Activated T-helper 17 cell treated with anti-CD3 and anti-CD28 coated beads, Interleukin-2, amount 50 U/mL, for 72 hours (primary cell): Measurements from ENCODE around the gene COIL. TPM values are rescaled to one million over a fixed set of nuclear protein-coding genes. Genes with fewer than 3 reads are reported as not detected.

Experiments used
- ATAC-seq: fragments of 150-1000 bp; cut with Tn5 transposase; replicated peaks from 2 replicates; pipeline ENCODE4 v1.10.0; 2021; ENCODE audit warnings: mild to moderate bottlenecking, moderate library complexity
- H3K27ac Mint-ChIP-seq: one replicate; pipeline ENCODE4 v1.8.0; 2022; ENCODE audit warnings: mixed read lengths
- H3K27me3 Mint-ChIP-seq: one replicate; pipeline ENCODE4 v1.8.0; 2022; ENCODE audit warnings: mixed read lengths
- H3K36me3 Mint-ChIP-seq: one replicate; pipeline ENCODE4 v1.8.0; 2022; ENCODE audit warnings: low read depth, mild to moderate bottlenecking, mixed read lengths
- H3K4me1 Mint-ChIP-seq: one replicate; pipeline ENCODE4 v1.8.0; 2022; ENCODE audit warnings: mixed read lengths
- H3K4me3 Mint-ChIP-seq: one replicate; pipeline ENCODE4 v1.8.0; 2022; ENCODE audit warnings: mild to moderate bottlenecking, mixed read lengths
- H3K9me3 Mint-ChIP-seq: one replicate; pipeline ENCODE4 v1.8.0; 2022; ENCODE audit warnings: mixed read lengths
- total RNA-seq, 2 donors: library from RNA; stranded (reverse); gene quantifications; one replicate each; pipeline ENCODE4 v1.2.3, GENCODE V29; 2022

Gene COIL, protein sequence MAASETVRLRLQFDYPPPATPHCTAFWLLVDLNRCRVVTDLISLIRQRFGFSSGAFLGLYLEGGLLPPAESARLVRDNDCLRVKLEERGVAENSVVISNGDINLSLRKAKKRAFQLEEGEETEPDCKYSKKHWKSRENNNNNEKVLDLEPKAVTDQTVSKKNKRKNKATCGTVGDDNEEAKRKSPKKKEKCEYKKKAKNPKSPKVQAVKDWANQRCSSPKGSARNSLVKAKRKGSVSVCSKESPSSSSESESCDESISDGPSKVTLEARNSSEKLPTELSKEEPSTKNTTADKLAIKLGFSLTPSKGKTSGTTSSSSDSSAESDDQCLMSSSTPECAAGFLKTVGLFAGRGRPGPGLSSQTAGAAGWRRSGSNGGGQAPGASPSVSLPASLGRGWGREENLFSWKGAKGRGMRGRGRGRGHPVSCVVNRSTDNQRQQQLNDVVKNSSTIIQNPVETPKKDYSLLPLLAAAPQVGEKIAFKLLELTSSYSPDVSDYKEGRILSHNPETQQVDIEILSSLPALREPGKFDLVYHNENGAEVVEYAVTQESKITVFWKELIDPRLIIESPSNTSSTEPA
- 10 to 100 TPM; 23.1 to 24.4 TPM for total RNA-seq

DNA sequence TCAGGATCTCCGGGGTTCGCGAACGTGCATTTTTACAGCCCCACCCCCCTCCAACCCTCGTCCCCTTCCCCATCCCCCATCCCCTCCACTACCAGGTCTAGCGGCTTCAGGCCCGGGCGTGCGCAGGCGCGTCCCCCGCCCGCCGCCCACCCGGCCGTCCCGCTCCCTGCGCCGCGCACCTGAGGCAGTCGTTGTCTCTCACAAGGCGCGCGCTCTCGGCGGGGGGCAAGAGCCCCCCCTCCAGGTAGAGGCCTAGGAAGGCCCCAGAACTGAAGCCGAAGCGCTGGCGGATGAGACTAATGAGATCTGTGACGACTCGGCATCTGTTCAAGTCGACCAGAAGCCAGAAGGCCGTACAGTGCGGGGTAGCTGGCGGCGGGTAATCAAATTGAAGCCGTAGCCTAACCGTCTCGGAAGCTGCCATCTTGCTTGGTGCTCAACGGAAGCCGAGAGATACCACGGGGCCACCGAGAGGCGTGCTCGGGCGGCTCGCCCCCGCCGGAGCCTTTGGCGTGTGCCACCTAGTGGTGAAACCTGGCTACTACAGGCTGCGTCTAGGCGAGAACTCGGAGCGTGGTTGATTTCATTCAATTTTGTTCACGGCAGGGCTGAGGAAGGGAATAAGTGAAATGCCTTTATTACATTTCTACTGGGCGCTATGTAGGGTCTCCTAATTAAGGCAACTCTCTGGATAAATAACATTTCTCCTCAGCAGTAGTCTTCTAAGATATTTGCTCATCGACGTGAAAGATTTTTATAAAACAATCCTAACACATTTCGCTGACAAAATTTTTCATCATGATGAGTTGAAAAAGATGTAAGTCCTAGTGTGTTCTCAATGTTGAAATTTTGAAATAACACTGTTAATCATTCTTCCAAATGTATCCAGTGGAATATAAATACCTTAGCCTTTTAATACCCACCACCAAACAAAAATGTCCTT is at the start of gene COIL:
COIL (minus strand) TSS at position 455 of the 943 bp plus-strand sequence; CDS start at position 424, 31 bp downstream.
- H3K27ac Mint-ChIP-seq = peak within 1 kb of the TSS; percentile 86

DNA sequence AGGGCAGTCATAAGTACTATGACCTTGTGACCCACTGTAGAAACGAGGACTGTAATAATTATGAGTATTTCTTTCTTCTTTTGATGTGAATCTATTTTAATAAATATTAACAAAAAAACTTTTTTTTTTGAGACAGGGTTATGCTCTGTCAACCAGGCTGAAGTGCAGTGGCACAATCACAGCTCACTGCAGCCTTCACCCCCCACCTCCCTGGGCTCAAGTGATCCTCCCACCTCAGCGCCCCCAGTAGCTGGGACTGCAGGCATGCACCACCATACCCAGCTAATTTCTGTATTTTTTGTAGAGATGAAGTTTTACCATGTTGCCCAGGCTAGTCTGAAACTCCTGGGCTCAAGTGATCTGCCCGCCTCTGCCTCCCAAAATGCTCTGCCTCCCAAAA is 49.6 kb upstream of the COIL start:
- Mint-ChIP-seq H3K4me3 (peak overlapping the region; percentile 19), H3K9me3 (no peaks in the 10 kb centered on the region), H3K36me3 (no peaks in the 10 kb centered on the region), H3K27me3 (no peaks in the 10 kb centered on the region), H3K27ac (no peak overlapping the region), H3K4me1 (peaks cover 9% of the 10 kb centered on the region)
- no peak for ATAC-seq

More for the DNA sequence above, at the start of gene COIL:
- peaks cover 5% of the 10 kb centered on the region for H3K4me1 Mint-ChIP-seq
- H3K4me3 Mint-ChIP-seq = peak within 1 kb of the TSS; percentile 72
- H3K36me3 Mint-ChIP-seq = no peaks in the 10 kb centered on the region
- no peaks in the 10 kb centered on the region for H3K27me3 Mint-ChIP-seq
- peak; percentile 98 for ATAC-seq
- H3K9me3 Mint-ChIP-seq = no peaks in the 10 kb centered on the region

DNA sequence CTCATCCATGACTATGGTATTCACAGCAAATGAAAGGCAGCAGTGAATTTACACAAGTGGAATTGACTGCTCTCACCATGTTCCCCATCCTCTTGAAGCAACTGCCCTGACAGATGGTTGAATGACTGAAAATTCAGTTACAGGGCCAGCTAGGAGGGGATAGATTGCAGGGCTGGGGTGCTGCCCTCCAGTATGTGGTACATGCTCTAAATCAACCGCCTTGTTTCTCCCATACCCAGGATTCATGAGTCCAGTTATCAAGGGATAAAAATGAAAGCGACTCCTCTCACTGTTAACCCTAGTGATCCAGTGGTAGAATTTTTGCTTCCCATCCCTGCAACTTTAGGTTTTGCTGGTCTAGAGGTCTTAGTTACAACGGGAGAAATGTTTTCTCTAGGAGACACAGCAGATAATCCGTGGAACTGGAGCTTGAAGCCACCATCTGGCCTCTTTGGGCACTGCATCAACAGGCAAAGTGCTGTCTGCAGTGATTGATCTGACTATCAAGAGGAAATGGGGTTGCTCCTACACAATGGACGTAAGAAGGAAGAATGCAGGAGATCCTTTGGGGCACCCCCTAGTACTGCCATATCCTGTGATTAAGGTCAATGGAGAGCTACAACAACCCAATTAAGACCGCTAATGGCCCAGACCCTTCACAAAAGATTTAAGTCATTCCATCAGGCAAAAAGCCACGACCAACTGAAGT is 49.0 kb upstream of the COIL start:
- no peaks in the 10 kb centered on the region for H3K9me3 Mint-ChIP-seq
- H3K4me3 Mint-ChIP-seq = peak overlapping the region; percentile 19
- H3K4me1 Mint-ChIP-seq = peaks cover 9% of the 10 kb centered on the region
- H3K27ac Mint-ChIP-seq = no peak overlapping the region
- H3K36me3 Mint-ChIP-seq = no peaks in the 10 kb centered on the region
- ATAC-seq = peak; percentile 87
- H3K27me3 Mint-ChIP-seq = no peaks in the 10 kb centered on the region

DNA sequence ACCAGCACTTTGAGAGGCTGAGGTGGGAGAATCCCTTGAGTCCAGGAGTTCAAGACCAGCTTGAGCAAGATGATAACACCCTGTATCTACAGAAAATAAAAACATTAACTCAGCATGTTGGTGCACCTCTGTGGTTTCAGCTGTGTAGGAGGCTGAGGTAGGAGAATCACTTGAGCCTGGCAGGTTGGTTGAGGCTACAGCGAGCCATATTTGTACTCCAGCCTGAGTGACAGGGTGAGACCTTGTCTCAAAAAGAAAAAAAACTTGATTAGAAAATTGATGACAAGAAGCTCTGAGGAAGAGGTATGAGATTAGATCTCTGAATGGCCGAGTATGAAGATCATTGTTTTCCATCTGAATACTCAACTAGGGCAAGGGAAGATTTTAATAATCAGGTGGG is 48.1 kb upstream of the COIL start:
- Mint-ChIP-seq H3K27me3 (no peaks in the 10 kb centered on the region), H3K9me3 (no peaks in the 10 kb centered on the region), H3K36me3 (no peaks in the 10 kb centered on the region), H3K4me3 (no peak overlapping the region), H3K27ac (no peak overlapping the region), H3K4me1 (peaks cover 9% of the 10 kb centered on the region)
- peak; percentile 45 for ATAC-seq

DNA sequence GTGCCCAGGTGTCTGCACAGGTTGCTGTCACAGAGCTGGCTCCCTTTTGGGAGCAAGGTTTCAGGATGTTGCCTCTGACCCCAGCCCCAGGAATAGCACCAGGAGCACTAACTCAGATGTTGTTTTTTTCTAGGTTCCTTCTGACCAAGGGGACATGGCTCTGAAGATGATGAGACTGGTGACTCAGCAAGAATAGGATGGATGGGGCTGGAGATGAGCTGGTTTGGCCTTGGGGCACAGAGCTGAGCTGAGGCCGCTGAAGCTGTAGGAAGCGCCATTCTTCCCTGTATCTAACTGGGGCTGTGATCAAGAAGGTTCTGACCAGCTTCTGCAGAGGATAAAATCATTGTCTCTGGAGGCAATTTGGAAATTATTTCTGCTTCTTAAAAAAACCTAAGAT is 45.2 kb upstream of the COIL start:
- Mint-ChIP-seq H3K9me3 (no peaks in the 10 kb centered on the region), H3K27me3 (no peaks in the 10 kb centered on the region), H3K4me3 (no peak overlapping the region), H3K4me1 (peaks cover 9% of the 10 kb centered on the region), H3K36me3 (peaks cover 9% of the 10 kb centered on the region), H3K27ac (no peak overlapping the region)
- ATAC-seq = no peak

DNA sequence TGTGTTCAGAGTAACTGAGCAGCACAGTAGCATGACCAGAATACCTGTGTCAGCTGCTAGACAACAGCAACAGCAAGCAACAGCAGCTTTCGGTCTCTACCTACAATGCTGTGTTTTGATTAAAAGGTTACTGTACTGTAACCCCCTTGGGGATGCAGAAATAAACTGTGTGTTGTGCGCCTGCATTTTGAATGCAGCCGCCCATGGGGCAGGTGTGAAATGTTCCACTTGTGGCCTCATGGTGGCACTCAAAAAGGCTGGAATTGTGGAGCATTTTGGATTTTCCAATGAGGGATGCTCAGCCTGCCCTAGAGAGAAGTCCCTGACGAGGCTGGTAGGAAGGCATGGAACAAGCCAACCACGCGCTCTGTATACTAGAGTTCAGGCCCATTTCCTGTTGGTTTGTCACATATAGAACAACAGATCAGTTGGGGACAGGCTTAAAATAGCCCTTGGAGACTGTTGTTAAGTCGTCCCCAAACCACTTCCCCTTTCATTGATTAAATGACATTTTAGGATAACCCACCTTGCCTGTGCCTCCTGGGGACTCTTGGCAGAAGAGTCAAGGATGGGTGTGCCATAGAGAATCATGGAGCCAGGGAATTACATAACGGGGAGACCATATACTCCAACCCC is 44.2 kb upstream of the COIL start:
- peaks cover 6% of the 10 kb centered on the region for H3K4me1 Mint-ChIP-seq
- H3K27ac Mint-ChIP-seq = no peak overlapping the region
- H3K36me3 Mint-ChIP-seq = peaks cover 9% of the 10 kb centered on the region
- H3K27me3 Mint-ChIP-seq = no peaks in the 10 kb centered on the region
- no peak overlapping the region for H3K4me3 Mint-ChIP-seq
- H3K9me3 Mint-ChIP-seq = no peaks in the 10 kb centered on the region
- no peak for ATAC-seq

DNA sequence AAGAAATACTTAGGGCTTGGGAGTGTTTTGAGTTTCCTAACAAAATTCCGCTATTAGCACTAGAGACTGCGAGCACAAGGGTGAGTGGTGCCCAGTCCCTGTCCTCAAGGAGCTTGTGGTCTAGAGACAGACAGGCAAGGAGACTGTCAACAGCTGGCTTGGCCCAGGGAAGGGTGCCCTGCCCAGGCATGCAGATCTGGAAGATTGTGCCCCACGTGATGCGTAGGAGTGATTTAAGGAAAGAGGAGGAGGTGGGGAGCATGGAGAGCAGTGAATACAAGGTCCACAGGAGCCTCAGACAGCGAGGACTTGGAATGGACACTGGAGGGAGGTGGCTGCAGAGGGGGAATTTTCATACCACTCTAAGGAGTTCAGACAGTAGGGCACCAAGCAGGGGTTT is 42.1 kb upstream of the COIL start:
- no peaks in the 10 kb centered on the region for H3K9me3 Mint-ChIP-seq
- H3K4me1 Mint-ChIP-seq = no peaks in the 10 kb centered on the region
- no peak overlapping the region for H3K4me3 Mint-ChIP-seq
- H3K27me3 Mint-ChIP-seq = no peaks in the 10 kb centered on the region
- H3K27ac Mint-ChIP-seq = no peak overlapping the region
- peaks cover 16% of the 10 kb centered on the region for H3K36me3 Mint-ChIP-seq
- no peak for ATAC-seq

DNA sequence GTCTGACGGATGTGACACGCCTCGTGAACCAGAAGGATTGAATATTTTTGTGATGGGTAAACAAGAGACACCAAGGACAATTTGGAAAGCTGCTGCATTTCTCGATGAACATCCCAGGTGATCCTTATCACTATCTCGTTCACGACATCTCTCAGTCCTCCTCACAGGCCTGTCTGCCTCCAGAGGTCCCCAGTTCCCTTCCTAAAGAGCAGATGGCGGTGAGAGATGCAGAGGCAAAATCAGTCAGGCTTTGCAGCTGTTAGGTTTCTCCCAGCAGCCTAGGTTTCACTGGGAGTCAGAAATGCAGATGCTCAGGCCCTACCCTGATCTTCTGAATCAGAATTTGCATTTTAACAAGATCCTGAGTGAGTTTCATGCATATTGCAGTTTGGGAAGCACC is 40.7 kb upstream of the COIL start:
- ATAC-seq = no peak
- Mint-ChIP-seq H3K27ac (no peak overlapping the region), H3K36me3 (peaks cover 30% of the 10 kb centered on the region), H3K4me3 (no peak overlapping the region), H3K4me1 (no peaks in the 10 kb centered on the region), H3K9me3 (no peaks in the 10 kb centered on the region), H3K27me3 (no peaks in the 10 kb centered on the region)

DNA sequence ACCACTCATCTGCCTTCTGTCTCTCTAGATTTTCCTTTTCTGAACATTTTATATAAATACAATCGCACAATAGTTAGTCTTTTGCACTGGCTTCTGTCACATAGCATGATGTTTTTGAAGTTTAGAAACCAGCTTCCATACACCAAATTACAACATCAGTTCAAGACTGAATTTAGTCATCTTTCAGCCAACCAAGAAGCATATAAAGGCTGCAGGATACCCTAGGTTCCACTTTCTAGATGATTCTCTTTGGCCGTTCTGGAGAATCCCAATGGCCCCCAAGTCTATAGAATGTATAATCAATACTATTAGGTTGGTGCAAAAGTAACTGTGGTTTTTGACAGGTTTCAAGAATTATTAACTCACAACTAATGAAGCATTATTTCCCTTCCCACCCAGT is 36.5 kb upstream of the COIL start:
- Mint-ChIP-seq H3K27ac (no peak overlapping the region), H3K27me3 (no peaks in the 10 kb centered on the region), H3K9me3 (no peaks in the 10 kb centered on the region), H3K36me3 (peaks cover 33% of the 10 kb centered on the region), H3K4me1 (no peaks in the 10 kb centered on the region), H3K4me3 (no peak overlapping the region)
- ATAC-seq = no peak

DNA sequence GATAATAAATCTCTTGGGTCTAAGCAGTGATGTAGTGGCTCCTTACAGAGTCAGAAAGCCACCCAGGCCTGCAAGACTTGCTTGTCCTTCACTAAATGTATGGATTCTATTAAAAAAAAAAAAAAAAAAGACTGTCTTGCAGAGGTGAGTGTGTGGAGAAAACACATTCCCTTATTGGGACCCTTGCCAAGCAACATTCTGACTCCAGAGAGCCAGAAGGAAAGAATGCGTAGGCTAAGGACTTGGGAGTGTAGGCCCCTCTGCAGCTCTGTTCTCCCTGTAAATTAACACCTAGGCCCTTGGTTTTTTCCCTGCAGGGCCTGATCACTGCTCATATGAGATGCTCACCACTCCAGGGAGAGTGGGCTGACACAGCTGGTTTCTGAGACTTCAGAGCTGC is 34.9 kb upstream of the COIL start:
- H3K27me3 Mint-ChIP-seq = no peaks in the 10 kb centered on the region
- peaks cover 44% of the 10 kb centered on the region for H3K36me3 Mint-ChIP-seq
- no peak overlapping the region for H3K4me3 Mint-ChIP-seq
- H3K4me1 Mint-ChIP-seq = no peaks in the 10 kb centered on the region
- H3K27ac Mint-ChIP-seq = no peak overlapping the region
- ATAC-seq = no peak
- no peaks in the 10 kb centered on the region for H3K9me3 Mint-ChIP-seq

DNA sequence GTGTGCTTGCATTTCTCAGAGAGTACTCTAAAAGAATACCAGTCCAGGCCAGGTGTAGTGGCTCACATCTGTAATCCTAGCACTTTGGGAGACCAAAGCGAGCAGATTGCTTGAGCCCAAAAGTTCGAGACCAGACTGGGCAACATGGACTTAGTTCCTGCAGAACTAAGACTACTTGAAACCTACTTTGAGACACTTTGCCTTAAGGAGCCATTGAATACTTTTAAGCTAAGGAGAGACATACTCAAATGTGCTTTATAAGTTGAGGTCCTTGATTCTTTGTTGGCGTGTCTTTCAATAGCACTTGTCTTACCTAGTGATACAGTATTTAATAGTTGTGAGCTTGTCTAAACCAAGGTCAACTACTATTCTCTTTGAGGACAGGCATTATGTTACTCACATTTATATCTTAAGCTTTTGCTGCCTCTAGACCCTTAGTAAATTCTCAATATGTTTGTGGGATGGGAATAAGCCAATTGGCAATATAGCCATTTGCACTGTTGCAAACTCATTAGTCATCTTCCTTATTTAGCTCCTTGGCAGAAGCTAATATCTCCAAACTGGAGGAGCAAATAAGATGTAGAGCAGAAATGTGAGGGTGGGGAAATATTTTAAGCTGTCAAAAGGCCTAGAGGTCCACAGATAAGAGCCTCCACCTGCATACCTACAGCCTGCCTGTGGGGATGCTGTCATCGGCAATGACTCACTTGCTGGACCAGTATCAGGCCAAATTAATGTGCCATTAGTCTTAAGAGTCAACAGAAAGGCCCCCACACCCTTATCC is 33.4 kb upstream of the COIL start:
- Mint-ChIP-seq H3K9me3 (no peaks in the 10 kb centered on the region), H3K27ac (no peak overlapping the region), H3K4me3 (no peak overlapping the region), H3K36me3 (peaks cover 53% of the 10 kb centered on the region), H3K4me1 (no peaks in the 10 kb centered on the region), H3K27me3 (no peaks in the 10 kb centered on the region)
- ATAC-seq = no peak

DNA sequence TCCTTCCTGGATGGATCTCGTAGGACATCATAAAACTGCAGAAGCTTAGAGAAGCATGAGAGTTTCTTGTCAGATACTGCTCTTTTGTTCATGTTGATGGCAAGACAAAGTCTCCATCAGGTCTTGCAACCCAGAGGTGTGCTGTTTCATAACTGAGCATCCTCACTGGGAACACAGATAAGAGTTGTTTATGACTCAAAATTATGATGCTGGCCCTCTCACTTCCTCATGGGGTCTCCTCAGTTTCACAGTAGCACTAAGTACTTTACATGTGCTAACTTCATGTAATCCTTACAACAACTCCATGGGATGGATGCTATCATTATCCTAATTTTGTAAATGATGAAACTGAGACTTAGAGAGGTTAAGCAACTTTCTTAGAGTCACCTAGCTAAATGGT is 31.5 kb upstream of the COIL start:
- Mint-ChIP-seq H3K4me3 (no peak overlapping the region), H3K27ac (no peak overlapping the region), H3K27me3 (no peaks in the 10 kb centered on the region), H3K9me3 (no peaks in the 10 kb centered on the region), H3K4me1 (no peaks in the 10 kb centered on the region), H3K36me3 (peaks cover 51% of the 10 kb centered on the region)
- ATAC-seq = no peak

DNA sequence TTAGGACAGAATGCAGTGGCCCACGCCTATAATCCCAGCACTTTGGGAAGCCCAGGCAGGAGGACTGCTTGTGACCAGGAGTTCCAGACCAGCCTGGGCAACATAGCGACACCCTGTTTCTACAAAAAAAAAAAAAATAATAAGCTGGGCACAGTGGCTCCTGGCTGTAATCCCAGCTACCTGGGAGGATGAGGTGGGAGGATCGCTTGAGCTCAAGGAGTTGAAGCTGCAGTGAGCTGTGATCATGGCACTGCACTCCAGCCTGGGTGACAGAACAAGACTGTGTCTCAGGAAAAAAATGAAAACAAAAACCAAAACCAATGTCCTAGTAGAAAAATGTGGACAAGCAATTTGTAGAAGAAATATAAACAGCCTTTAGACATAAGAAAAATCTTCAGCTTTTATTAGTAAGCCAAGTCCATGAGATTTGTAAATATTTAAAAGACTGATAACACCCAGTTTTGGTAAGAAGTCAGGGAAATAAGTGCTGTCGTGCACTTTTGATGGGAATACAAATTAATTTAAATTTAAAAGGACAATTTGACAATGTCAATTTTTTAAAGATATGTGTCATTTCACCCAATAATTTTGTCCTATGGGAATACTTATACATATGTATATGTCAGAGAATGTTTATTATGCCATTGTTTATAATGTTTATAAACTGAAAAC is 28.2 kb upstream of the COIL start:
- no peaks in the 10 kb centered on the region for H3K4me1 Mint-ChIP-seq
- no peak for ATAC-seq
- H3K4me3 Mint-ChIP-seq = no peak overlapping the region
- H3K9me3 Mint-ChIP-seq = no peaks in the 10 kb centered on the region
- peaks cover 54% of the 10 kb centered on the region for H3K36me3 Mint-ChIP-seq
- no peak overlapping the region for H3K27ac Mint-ChIP-seq
- H3K27me3 Mint-ChIP-seq = no peaks in the 10 kb centered on the region
